ENCODE measurements around the gene DCDC2C.

DNA sequence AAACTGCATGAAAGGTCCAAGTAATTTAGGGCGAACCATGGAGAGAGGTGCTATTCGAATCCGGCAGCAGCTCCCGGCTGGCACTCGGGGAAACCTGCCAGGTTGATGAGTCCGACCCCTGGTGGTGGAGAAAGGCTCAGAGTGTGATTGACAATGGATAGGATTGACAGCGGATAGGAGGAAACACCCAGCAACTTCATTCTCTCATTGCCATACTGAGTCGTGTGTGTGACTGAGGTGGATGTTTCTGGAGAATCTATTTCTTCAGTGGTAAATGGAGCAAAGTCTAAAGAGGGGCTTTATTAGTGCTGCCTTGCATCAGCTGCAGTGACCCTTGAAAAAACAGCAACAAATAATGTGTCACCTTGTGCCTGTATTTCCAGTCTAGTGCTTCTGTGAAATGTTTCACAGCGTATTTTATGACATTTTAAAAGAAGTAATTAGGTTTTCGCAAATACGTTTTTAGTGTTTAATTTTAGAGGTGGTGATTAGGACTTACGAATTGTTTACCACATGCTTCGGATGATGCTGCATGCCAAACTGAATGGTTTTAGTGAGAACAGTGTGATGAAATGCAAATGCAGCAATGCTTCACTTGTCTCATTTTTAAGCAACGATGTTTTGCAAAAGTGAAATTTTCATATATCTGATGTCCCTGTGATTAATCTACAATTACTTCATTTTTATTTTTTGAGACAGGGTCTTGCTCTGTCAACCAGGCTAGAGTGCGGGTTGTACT is 102.0 kb downstream of the DCDC2C start:
- TF ChIP-seq POLR2A (IDR thresholded peaks at IDR 0.05; ENCODE audit: low read depth, low read length) = no peak
- no peak for TF ChIP-seq POLR2AphosphoS5 (IDR thresholded peaks at IDR 0.05; ENCODE audit: low read depth, low read length)

Data from GM12892 (cell line).